GM19238 (cell line): ENCODE measurements around the gene ZSCAN23.
"Not testable (repeated sequence)": the region's sequence is repeated elsewhere in the genome, so short reads cannot be mapped to it uniquely, and the experiment has no call there.

Experiments used
- DNase-seq: peaks from one replicate; pipeline ENCODE4 v3.0.0; 2011; ENCODE audit warnings: low spot score; ENCODE audit not compliant: insufficient read length

Gene ZSCAN23

DNA sequence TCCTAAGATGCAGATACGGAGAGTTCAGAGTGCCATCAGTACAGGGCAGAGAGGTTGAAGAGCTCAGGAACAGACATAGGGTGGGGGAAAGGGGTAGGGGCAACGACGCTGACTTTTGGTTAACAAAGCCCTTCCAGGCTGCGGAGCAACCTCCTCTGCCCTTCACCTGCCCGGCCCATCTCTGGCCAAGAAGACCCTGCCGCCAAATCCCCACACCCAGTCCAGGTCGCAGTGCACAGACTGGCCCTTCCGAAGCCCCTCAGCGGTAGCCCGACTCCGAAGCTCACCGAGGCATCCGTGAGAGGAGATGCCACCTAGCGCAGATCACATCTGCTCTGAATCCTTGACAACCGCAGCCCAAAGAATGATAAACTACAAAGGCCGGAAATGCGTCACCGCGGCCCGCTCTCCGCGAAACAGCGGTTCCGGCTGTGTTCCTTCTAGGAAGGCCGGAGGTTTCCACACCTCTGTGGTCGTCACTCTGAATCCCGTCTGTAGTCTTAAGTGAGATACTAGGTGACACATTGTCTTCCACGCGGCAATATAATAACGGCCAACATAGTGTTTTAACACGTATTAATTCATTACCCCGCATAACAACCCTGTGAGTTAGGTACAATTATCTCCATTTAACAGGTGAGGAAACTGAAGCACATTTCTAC is at the start of gene ZSCAN23:
TSS of gene ZSCAN23 (minus strand) at position 380 of the 662 bp plus-strand sequence. CDS start 7,225 bp downstream, outside the sequence.
- DNase-seq = peak; percentile 48

DNA sequence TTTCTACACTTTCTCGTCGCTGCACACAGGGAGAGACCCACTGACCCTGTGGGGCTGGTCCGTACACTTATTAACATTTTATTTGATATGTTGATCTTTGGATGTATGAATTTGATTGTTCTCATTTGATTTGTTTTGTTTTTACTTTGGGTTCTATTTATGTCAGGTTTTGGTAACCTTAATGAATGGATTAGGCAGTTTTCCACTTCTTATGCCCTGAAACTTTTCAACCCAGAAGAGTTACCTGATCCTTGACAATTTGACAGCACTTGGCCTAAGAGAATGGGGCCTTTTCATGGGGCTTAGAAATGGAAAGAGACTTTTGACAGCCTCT is 48.7 kb upstream of the ZSCAN23 start:
- DNase-seq = no peak

DNA sequence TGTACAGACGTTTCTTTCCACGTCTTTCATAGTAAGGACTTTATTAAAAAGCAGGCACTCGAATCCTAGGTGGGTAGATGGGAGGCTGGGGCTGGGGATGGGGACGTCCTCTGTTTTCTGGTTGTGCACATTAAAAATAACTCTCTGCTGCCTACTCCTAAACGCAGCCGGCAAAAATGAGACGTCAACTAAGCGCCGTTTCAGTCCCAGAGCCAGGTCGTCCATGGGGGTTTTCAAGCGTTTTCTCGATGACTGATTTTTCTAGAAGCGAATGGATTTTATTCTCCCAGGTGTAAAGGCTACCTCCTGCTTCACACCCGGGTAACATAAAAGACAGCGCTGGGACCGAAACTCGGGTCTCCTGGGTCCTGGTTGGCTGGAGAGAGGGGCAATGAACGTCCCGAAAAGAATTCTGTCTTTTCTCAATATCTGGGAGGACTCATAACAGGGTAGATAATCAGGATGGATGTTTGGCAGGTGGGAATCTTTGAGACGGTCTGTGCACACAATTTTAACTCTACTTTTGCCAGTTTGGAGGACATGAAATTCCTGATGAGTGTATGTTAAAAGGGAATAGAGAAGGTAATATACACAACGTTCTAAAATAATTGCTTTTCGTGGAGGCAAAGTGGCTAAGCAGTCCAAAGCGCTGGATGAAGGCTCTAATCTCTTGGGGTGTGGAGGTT is 47.1 kb upstream of the ZSCAN23 start:
- DNase-seq = no peak

DNA sequence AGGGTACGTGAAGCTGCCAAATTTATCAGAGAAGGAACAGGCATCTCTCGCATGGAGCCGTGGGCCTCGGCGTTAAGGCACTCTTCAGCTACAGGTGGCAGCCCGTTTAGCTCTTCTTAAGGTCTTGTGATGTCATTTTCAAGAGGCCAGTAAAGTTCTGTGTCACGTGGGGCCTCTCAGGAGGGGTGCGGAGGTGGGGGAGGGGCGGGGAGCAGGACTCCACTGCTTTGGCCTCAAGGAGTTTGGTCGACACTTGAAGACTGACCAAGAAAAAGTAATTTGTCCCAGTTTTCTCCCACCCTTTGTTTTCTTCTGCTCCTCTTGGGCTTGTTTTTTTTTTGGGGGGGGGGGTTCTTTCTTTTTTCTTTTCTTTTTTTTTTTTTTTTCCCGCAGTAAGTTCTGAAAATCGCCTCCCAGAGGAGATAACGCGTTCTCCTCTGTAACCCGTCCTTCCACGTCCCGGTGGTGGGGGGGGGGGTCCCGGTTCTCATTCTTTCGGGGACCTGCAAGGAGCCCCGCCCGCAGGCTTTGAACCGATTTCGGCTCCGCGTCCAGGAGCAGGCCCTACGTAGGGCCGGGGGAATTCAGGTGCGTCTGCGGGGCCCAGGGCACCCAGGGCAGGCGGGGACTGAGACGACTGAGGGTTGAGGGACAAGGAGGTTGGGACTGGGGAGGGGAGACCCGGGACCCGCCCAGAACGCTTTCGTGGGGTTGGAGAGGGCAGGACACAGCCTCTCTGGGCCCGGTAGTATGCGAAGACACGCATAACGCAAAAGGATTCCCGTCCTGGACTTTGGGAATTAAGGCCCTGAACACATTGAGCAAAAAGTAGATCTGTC is 46.3 kb upstream of the ZSCAN23 start:
- peak; percentile 49 for DNase-seq

DNA sequence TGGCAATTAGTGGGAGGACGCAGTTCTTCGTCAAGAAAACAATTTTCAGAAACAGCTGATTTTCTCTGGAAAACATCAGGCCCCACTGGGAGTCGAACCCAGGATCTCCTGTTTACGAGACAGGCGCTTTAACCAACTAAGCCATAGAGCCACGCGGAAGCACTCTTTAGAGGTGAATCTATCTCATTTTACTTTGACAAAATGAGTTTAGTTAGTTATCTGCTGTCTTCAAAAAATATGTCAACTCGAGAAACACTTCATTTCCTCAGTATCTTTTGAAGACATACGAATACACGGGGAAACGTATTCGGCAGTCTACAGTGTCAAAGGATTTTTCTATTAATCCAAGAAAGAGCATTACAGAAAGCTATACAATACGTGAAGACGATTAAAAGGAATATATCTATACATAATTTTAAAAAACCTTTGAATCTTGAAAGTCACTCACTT is 45.6 kb upstream of the ZSCAN23 start:
- no peak for DNase-seq

DNA sequence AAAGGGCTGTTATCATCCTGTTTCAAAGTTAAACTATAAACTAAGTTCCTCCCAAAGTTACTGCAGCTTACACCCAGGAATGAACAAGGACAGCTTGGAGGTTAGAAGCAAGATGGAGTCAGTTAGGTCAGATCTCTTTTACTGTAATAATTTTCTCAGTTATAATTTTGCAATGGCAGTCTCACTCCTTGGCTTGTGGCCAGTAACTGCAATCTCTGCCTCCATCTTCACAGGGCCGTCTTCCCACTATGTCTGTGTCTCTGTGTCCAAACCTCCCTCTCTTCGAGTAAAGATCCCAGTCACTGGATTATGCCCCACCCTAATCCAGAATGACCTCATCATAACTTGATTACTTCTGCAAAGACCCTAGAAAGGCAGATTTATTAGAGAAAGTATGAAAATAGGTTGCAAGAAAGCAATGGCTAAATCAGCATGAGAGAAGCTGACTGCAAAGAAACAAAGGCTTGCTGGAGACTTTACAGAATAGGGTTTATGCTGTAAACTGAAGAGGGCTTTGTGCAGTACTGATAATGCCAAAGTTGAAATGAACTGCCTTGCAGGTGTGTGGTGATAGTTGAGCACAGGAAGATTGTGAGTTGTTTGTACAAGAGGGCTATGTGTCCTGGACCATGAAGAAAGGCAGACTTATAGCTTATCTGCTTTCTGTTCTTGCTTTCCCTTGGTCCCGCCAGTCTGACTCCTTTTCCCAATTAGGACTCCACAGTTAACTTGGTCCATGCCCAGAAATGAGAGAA is 43.9 kb upstream of the ZSCAN23 start:
- DNase-seq = no peak

DNA sequence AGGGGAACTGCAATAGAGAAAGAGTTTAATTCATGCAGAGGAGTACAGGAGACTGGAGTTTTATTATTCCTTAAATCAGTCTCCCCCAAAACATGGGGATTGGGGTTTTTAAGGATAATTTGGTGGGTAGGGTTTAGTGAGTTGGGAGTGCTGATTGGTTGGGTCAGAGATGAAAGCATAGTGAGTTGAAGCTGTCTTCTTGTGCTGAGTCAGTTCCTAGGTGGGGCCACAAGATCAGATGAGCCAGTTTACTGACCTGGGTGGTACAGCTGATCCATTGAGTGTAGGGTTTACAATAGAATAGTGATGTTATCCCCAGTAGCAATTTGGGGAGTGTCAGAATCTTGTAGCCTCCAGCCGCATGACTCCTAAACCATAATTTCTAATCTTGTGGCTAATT is 43.2 kb upstream of the ZSCAN23 start:
- no peak for DNase-seq

DNA sequence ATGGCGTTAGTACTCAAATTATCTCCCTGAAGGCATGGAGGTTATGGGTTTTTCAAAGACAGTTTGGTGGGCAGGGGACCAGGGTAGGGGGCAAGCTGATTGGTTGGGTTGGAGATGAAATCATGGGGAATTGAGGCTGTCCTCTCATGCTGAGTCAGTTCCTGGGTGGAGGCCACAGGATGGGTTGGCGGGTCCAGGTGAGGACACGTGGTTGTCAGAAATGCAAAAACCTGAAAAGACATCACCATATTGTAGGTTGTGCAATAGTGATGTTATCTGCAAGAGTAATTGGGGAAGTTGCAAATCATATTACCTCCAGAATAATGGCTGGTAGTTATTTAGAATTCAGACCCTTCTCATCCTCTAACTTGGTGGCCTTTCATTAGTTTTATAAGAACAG is 42.2 kb upstream of the ZSCAN23 start:
- no peak for DNase-seq

DNA sequence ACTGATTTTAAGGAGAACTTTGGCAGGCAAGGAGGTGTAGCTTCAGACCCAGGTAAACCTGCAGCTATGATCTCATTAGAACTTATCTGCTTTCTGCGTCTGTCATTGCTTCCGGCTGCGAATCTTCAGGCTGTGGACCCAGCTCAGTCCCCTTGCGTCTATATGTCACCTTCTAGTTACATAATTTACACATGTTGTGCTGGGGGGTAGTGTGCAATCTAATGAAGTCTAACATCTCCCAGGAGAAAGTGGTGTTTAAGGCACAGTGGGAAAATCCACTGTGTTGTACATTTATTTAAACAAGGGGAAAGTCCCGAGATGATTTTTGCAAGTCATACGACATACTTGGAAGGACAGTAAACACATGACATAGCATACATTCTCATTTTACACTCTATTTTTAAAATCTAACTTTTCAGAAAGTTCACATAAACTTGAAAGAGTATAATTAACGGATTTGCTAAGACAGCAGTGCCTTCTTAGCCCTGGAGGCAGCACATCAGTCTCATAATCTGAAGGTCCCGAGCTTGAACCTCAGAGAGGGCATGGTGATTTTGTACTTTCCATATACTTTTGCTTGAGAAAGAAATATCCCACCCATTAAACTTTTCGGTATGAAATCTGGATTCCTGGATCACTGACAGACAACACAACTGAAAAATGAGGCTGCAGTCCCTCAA is 37.1 kb upstream of the ZSCAN23 start:
- DNase-seq = no peak

DNA sequence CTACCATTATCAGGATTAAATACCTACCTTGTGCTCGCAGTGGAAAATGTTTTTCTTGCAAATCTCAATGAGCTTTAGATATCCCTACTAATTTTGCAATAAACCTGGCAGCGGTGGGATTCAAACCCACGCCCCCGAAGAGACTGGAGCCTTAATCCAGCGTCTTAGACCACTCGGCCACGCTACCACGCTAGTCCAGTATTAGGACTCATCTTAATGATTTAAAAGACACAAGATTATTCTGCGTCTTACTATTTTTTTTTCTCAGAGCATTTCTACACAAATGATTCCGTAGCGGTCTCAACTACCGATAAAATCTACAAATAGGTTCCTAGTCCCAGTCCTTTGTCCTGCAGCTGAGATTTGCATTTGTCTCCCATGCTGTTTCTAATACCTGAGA is 35.2 kb upstream of the ZSCAN23 start:
- no peak for DNase-seq

DNA sequence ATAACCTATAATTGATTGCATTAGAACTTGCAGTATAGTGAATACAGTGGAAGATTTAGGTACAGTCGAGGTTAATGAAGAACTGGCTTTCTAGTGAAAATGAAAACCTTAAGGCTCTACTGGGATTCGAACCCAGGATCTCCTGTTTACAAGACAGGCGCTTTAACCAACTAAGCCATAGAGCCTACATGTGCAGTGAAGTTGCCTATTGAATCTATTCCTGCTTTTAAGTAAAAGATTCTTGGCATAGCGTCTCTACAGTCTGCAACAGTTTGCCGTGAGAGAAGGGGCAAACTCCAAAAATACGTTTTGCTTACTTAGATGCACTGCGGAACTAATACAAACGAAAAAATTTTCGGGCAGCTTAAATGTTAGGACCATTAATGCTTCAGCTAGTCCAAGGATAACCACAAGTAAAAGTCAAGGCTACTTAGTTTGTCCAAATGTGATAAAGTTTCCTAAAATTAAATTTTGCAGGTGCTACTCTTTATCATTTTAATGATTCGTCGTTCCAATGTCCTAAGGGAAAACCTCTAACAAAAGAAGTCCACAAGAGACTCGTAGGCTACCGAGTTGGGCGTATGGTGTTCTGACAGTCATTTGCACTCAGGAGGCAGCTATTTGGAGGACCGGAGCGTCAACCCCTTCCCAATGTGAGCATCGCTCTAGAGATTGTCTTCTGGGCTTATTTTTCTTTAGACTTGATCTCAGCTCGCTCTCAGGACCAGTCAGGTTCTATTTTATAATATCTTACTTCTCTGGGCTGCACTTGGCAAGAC is 31.3 kb upstream of the ZSCAN23 start:
- no peak for DNase-seq

DNA sequence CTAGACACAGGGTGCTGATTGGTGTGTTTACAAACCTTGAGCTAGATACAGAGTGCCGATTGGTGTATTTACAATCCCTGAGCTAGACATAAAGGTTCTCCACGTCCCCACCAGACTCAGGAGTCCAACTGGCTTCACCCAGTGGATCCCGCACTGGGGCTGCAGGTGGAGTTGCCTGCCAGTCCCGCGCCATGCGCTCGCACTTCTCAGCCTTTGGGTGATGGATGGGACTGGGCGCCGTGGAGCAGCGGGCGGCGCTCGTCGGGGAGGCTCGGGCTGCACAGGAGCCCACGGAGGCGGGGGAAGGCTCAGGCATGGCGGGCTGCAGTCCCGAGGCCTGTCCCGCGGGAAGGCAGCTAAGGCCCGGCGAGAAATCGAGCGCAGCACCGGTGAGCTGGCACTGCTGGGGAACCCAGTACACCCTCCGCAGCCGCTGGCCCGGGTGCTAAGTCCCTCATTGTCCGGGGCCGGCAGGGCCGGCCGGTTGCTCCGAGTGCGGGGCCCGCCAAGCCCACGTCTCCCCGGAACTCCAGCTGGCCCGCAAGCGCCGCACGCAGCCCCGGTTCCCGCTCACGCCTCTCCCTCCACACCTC is 26.0 kb upstream of the ZSCAN23 start:
- DNase-seq = not testable (repeated sequence)

DNA sequence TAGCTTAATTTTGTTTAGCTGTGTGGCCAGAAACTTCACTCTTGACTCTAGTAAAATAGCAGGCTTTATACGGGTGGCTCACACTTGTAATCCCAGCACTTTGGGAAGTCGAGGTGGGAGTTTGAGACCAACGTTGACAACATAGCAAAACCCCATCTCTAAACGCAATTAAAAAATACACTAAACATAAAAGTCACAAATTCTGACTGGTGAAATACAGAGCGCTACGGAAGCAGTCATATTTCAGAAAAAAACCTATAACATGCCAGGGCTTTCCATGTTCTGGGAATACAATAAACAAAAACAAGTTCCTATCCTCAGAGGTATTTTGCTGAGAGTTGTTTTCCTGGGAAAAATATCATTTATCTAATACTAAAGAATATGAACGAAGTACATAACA is 24.8 kb upstream of the ZSCAN23 start:
- DNase-seq = no peak

DNA sequence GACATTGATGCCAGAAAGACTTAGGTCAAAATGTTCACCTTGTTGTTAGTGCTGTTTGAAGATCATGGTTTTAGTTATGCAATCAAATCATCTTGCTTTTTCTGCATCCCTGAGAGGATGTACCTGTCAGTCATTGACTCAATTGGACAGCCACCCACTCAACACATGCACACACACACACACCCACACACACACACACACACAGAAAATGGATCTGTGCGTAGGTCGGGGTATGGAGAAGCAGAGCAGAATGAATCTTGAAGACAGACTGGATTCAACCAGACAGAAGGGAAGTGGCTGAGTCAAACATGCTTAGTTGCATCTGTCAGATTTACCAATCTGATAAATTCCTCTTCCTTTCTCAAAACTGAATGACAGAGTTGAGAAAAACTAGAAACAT is 19.1 kb upstream of the ZSCAN23 start:
- no peak for DNase-seq

DNA sequence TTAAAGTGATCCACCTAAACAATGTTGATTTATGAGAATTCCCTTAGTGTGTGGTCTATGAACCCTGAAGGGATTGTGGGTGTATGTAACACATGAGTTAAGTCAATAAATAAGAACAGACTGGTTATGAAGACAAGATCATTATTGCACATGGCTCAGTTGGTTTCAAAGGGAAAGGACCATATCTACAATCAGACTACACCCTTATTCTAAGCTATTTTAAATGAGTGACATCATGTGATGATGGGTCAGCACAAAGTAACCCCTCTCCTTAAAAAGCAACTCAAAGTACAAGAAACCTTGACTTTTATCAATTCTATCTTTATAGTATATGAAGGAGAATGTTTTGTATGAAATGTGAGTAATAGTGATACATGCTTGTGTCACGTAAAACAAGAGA is 15.3 kb upstream of the ZSCAN23 start:
- DNase-seq = no peak

DNA sequence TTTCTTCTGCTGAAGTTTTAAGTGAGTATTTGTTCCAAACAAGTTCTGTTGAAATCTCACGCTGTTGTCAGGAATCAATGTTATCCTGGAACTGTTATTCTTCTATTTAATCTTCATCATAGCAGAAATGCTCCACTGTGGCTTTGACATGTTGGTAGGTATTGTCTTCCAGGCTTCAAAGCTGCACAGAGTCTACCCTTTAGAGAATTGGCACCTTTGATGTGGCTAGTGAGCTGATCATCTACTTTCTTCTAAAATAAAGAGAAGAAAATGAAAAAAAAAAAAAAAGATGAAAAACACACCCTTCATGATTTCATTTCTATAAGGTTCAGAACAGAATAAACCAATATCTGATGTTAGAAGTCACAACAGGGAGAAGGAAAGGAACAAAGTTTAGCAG is 5.8 kb upstream of the ZSCAN23 start:
- DNase-seq = no peak

DNA sequence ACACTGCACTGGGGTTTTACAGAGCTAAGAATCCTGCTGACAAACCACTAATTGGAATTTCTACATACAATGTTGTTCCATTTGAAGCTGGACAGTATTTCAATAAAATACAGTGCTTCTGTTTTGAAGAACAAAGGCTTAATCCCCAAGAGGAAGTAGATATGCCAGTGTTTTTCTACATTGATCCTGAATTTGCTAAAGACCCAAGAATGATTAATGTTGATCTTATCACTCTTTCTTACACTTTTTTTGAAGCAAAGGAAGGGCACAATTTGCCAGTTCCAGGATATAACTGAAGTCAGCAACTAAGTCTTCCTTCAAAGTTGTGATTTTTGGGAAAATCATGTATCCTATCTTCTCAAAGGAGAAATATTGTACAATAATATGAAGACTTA is 4.2 kb upstream of the ZSCAN23 start:
- not testable (repeated sequence) for DNase-seq

DNA sequence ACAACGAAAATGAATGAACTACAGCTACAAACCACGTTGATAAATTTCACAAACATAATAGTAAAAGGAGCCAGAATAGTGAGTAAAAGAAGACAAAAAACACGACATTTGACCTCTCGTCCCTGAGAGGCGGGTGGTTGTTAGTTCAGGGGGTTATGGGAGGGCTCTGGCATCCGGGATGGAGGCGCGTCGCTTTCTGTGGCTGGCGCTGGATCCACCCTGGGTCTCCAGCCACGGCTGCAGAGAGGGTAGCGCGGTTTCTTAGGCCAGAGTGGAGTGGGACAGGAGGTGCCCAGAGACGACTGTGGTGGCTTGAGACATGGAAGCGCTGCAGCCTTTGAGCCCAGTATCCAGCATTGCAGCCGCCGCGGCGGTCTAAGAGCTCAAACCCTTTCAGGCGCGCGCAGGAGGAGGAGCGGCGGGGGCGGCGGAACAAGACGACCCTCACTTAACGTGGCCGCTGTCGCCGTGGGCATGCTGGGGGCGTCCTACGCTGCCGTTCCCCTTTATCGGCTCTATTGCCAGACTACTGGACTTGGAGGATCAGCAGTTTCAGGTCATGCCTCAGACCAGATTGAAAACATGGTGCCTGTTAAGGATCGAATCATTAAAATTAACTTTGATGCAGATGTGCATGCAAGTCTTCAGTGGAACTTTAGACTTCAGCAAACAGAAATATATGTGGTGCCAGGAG is 3.7 kb upstream of the ZSCAN23 start:
- no peak for DNase-seq

DNA sequence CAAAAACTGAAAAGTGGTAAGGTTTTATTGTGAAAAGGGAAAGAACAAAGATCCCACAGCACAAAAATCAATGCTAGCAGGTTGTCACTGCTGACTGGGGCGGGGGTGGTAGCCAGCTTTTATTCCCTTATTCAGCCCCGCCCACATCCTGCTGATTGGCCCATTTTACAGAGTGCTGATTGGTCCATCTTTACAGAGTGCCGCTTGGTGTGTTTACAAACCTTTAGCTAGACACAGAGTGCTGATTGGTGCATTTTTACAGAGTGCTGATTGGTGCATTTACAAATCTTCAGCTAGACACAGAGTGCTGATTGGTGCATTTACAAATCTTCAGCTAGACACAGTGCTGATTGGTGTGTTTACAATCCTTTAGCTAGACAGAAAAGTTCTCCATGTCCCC is 1.5 kb upstream of the ZSCAN23 start:
- DNase-seq = not testable (repeated sequence)
